NOMO-1 treated with DMSO at 0.1 percent for 48 hours (cell line): ENCODE data around the gene PPP1R14C.

Source experiments
- DNase-seq: peaks from one replicate; lab custom pipeline; 2025; ENCODE audit not compliant: unreplicated experiment; lab: John Stamatoyannopoulos, UW

PPP1R14C gene

GRCh38 chr6:150289454-150290071 is 146.7 kb downstream of the PPP1R14C start:
- no peak for DNase-seq

GRCh38 chr6:150290429-150290828 is 147.6 kb downstream of the PPP1R14C start:
- no peak for DNase-seq

- no peak for DNase-seq
Measured at GRCh38 chr6:150291968-150292710, 149.3 kb downstream of the PPP1R14C start.

- DNase-seq = no peak
Measured at GRCh38 chr6:150293019-150293418, 150.2 kb downstream of the PPP1R14C start.

GRCh38 chr6:150293423-150294173 is 150.8 kb downstream of the PPP1R14C start:
- DNase-seq = peak; percentile 71

- DNase-seq = no peak
Measured at GRCh38 chr6:150296890-150297289, 154.0 kb downstream of the PPP1R14C start.

- no peak for DNase-seq
Measured at GRCh38 chr6:150297327-150298029, 154.6 kb downstream of the PPP1R14C start.

- no peak for DNase-seq
Measured at GRCh38 chr6:150298030-150298380, 155.2 kb downstream of the PPP1R14C start.

GRCh38 chr6:150298676-150299075 is 155.8 kb downstream of the PPP1R14C start:
- no peak for DNase-seq
